Measurements from ENCODE around the gene GIMAP8. TPM values are rescaled to one million over a fixed set of nuclear protein-coding genes. Genes with fewer than 3 reads are reported as not detected.

GIMAP8 gene
- total and polyA plus RNA-seq, 7 donors = 4.4 to 11.9 (median 6.3) TPM

DNA sequence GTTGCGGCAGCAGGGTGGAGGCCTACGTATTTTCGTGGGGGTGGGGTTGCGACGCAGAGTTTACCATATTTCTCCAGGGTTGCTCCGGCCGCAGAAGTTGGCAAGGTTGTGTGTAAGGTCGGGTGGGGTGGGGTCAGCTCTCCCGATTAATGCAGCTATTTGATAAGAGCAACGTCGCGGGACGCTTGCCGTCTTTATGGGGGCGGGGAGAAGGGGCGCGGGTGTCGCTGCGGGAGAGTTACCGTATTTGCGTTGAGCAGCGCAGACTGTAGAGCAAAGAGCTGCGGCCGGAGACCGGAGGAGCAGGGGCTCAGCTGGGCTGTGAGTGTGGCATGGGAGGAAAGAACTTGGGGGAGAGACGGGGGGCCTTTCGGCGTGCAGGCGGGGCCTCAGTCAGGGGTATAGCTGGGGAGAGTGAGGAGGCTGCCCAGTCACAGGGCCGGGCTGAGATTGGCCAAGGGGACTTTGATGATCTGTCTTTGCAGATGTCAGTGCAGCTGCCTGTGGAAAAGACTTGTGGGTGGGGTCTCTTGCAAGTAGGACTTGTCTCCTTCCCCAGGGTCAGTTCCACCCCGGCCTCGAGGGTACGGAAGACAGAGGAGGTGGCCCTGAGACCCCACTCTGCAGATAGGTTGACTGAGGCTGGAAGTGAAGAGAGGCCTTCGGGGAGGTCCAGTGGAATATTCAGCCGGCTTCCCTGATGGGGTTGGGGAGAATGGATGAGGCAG lies 44.7 kb upstream of the GIMAP8 start:
- TF ChIP-seq CTCF (IDR thresholded peaks at IDR 0.05) = no peak
- Histone ChIP-seq H3K4me1 (peaks cover 4% of the 10 kb centered on the region), H3K4me3 (peak overlapping the region; percentile 89), H3K27me3 (ENCODE audit: insufficient read depth in 3 of 3, low read length in 2 of 3) (no peaks in the 10 kb centered on the region), H3K36me3 (ENCODE audit: insufficient read depth in 1 of 2, low read depth in 1 of 2) (peaks cover 0 to 4% of the 10 kb centered on the region in 2 donors), H3K9me3 (no peaks in the 10 kb centered on the region), H3K27ac (peak overlapping the region; percentile 97)
- DNase-seq (no peak), ATAC-seq (peak; percentile 21 to 46 (median 30))
- WGBS, 3 donors = 12 to 20% (median 13%) methylated on average over 35 of the region's 35 CpGs
- intact Hi-C loops (cut with DNase I) = no loop called here

GRCh38 chr7:150406312-150406566 lies 44.2 kb upstream of the GIMAP8 start:
- Histone ChIP-seq H3K36me3 (ENCODE audit: insufficient read depth in 1 of 2, low read depth in 1 of 2) (peaks cover 0 to 4% of the 10 kb centered on the region in 2 donors), H3K9me3 (no peaks in the 10 kb centered on the region), H3K4me1 (peaks cover 4% of the 10 kb centered on the region), H3K27ac (peak overlapping the region; percentile 97), H3K4me3 (peak overlapping the region; percentile 89), H3K27me3 (ENCODE audit: insufficient read depth in 3 of 3, low read length in 2 of 3) (no peaks in the 10 kb centered on the region)
- intact Hi-C loops (cut with DNase I) = no loop called here
- WGBS, 3 donors = 22 to 42% (median 27%) methylated on average over 2 of the region's 2 CpGs
- no peak for DNase-seq
- TF ChIP-seq CTCF (IDR thresholded peaks at IDR 0.05) = no peak
- ATAC-seq = no peak

GRCh38 chr7:150406567-150407421 lies 43.6 kb upstream of the GIMAP8 start:
- ATAC-seq = no peak
- DNase-seq = peak in 1 of 2 donors; percentile 53
- TF ChIP-seq CTCF (IDR thresholded peaks at IDR 0.05) = no peak
- no peaks in the 10 kb centered on the region for H3K27me3 ChIP-seq (ENCODE audit: insufficient read depth in 3 of 3, low read length in 2 of 3)
- H3K27ac ChIP-seq = peak overlapping the region; percentile 97
- intact Hi-C loops (cut with DNase I) = no loop called here
- WGBS, 3 donors = 54 to 57% (median 55%) methylated on average over 10 of the region's 10 CpGs
- peak overlapping the region; percentile 25 for H3K4me3 ChIP-seq
- H3K36me3 ChIP-seq (ENCODE audit: insufficient read depth in 1 of 2, low read depth in 1 of 2) = peaks cover 0 to 4% of the 10 kb centered on the region in 2 donors
- H3K9me3 ChIP-seq = no peaks in the 10 kb centered on the region
- peaks cover 4% of the 10 kb centered on the region for H3K4me1 ChIP-seq

DNA sequence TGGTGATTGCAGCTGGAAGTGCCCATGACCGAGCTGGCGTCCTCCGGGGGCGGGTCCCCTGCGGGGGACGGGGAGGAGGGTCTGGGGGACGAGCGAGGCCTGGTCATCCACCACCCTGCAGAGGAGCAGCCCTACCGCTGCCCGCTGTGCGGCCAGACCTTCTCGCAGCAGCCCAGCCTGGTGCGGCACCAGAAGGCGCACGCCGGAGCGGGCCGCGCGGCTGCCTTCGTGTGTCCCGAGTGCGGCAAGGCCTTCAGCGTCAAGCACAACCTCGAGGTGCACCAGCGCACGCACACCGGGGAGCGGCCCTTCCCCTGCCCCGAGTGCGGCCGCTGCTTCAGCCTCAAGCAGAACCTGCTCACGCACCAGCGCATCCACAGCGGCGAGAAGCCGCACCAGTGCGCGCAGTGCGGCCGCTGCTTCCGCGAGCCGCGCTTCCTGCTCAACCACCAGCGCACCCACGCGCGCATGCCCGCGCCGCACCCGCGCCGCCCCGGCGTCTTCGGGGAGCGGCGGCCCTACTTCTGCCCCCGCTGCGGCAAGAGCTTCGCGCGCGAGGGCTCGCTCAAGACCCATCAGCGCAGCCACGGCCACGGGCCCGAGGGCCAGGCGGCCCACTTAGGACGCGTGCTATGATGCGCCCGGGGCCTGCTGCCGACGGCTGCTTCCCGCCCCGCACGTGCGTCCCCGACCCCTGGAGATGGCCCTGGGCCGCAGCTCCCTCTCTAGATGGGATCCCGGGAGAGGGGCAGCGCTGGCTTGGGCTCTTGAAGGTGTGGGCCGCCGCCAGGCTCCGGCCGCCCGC lies 42.6 kb upstream of the GIMAP8 start:
- Histone ChIP-seq H3K27me3 (ENCODE audit: insufficient read depth in 3 of 3, low read length in 2 of 3) (no peaks in the 10 kb centered on the region), H3K9me3 (no peaks in the 10 kb centered on the region), H3K36me3 (ENCODE audit: insufficient read depth in 1 of 2, low read depth in 1 of 2) (peaks cover 0 to 4% of the 10 kb centered on the region in 2 donors), H3K4me1 (peaks cover 4% of the 10 kb centered on the region), H3K4me3 (no peak overlapping the region), H3K27ac (no peak overlapping the region)
- ATAC-seq (no peak), DNase-seq (peak in 1 of 2 donors; percentile 46)
- intact Hi-C loops (cut with DNase I) = no loop called here
- TF ChIP-seq CTCF (IDR thresholded peaks at IDR 0.05) = no peak
- 93 to 95% (median 94%) methylated on average over 81 to 91 of the region's 91 CpGs for WGBS, 3 donors
